Epithelial cell of esophagus (primary cell): Measurements from ENCODE around the gene ZNF444.
"Not testable (repeated sequence)": the region's sequence is repeated elsewhere in the genome, so short reads cannot be mapped to it uniquely, and the experiment has no call there.

Source experiments
- DNase-seq: peaks from one replicate; pipeline ENCODE4 v3.0.0; 2010; ENCODE audit warnings: low read depth
- H3K4me3 ChIP-seq: 2 replicates; pipeline ENCODE4 v1.5.1; 2011; ENCODE audit warnings: mild to moderate bottlenecking, low read length, control low read depth
- CTCF ChIP-seq: IDR thresholded peaks from 2 replicates; pipeline ENCODE4 v1.5.1; 2011; ENCODE audit warnings: low read depth, mild to moderate bottlenecking, low read length, control low read depth, inconsistent platforms; ENCODE audit not compliant: insufficient read depth; ENCODE audit errors: missing control alignments

Gene ZNF444

GRCh38 chr19:56142897-56143434, 1.9 kb downstream of the ZNF444 start:
- DNase-seq: no peak
- no peak overlapping the region for H3K4me3 ChIP-seq
- TF ChIP-seq CTCF: no peak

DNA sequence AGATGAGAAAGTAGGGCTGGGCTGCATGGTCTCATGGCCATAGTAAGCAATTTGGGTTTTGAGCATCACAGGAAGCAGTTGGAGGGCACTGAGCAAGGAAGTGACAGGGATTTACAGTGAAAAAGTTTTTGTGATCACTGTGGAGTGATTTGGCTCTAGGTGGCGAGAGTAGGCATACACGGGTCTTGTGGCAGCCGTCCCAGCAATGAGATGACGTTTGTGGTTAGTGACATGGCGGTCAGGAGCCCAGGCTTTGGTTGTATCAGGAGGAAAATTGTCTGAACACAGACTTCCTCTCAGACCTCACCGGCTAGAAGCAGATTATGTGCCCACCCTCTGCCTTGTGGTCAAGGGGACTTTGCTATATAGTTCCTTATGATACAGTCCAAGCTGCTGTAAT, 3.3 kb downstream of the ZNF444 start:
- no peak for DNase-seq
- no peak for TF ChIP-seq CTCF
- no peak overlapping the region for H3K4me3 ChIP-seq

DNA sequence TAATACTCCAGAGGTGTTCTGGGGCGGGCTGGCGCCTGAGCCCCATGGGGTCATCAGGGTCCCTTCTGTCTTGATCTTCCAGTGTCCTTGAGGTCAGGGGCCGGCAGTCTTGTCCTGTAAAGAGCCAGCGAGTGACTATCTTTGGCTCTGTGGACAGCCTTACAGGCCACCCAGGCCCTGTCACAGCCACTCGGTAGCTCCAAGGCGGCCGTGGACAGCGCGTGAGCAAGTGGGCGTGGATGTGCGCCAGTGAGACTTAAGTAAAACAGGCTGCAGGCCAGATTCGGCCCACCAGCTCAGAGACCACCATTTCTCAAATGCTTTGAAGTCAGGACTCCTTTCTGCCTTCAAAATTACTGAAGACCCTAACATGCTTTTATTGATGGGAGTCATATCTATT, 3.7 kb downstream of the ZNF444 start:
- no peak for DNase-seq
- no peak overlapping the region for H3K4me3 ChIP-seq
- no peak for TF ChIP-seq CTCF

DNA sequence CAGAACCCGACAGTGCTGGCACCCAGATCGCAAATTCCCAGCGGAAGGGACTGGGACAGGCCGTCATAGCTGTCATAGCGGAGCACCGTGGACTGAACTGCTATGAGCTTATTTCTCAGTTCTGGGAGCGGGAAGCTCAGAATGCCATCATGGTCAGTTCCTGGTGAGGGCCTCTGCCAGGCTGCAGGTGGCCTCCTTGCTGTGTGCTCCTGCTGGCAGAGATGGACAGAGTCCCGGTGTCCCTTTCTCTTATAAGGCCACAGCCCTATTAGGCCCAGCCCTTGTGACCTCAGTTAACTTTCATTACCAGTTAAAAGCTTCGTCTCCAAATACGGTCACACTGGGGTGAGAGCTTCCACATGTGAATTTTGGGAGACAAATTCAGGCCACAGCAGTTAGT, 4.6 kb downstream of the ZNF444 start:
- no peak for TF ChIP-seq CTCF
- DNase-seq: no peak

DNA sequence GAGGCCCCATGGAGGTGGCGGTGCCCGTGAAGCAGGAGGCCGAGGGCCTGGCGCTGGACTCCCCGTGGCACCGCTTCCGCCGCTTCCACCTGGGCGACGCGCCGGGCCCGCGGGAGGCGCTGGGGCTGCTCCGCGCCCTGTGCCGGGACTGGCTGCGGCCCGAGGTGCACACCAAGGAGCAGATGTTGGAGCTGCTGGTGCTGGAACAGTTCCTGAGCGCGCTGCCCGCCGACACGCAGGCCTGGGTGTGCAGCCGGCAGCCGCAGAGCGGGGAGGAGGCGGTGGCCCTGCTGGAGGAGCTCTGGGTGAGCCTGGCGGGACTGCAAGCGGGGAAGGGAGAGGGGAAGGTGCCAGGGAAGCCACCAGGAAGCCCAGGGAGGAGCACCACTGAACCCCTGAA, 5.8 kb downstream of the ZNF444 start:
- DNase-seq: no peak
- TF ChIP-seq CTCF: no peak
- no peak overlapping the region for H3K4me3 ChIP-seq

More for the DNA sequence above, 4.6 kb downstream of the ZNF444 start:
- no peak overlapping the region for H3K4me3 ChIP-seq

DNA sequence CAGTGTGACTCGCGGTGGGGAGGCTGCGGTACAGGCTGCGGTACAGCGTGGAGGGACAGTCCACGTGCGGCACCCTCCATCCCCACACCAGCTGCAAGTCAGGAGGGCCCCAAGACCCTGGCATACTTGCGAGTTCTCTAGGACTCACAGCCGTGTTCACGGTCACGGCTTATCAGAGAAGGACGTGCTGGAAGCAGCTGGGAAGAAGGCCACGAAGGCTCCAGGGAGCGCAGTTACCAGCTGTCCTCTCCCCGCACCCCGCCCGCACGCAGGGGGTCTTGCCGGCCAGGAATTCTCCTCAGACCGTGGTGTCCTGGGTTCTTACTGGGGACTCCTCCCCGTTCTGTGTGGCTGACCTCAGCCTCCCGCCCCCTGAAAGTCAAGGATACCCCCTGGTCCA, 6.2 kb downstream of the ZNF444 start:
- TF ChIP-seq CTCF: no peak
- H3K4me3 ChIP-seq: no peak overlapping the region
- DNase-seq: no peak

GRCh38 chr19:56148096-56148495, 7.0 kb downstream of the ZNF444 start:
- TF ChIP-seq CTCF: no peak
- no peak for DNase-seq
- no peak overlapping the region for H3K4me3 ChIP-seq

DNA sequence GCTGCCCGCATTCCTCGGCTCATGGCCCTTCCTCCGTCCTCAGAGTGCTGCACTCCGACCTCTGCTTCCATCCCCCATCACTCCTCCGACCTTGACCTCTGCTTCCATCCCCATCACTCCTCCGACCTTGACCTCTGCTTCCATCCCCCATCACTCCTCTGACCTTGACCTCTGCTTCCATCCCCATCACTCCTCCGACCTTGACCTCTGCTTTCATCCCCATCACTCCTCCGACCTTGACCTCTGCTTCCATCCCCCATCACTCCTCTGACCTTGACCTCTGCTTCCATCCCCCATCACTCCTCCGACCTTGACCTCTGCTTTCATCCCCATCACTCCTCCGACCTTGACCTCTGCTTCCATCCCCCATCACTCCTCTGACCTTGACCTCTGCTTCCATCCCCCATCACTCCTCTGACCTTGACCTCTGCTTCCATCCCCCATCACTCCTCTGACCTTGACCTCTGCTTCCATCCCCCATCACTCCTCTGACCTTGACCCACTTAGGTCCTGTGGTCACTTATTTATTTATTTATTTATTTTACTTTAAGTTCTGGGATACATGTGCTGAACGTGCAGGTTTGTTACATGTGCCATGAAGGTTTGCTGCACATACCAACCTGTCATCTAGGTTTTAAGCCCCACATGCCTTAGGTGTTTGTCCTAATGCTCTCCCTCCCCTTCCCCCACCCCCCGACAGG, 8.0 kb downstream of the ZNF444 start:
- H3K4me3 ChIP-seq: not testable (repeated sequence)

More for the DNA sequence above, 8.0 kb downstream of the ZNF444 start:
- DNase-seq: not testable (repeated sequence)
